Measurements from ENCODE around the gene PERM1. TPM values are rescaled to one million over a fixed set of nuclear protein-coding genes. Genes with fewer than 3 reads are reported as not detected.
A peak's percentile ranks its signal among the peaks of the same experiment; 100 is the strongest.

PERM1 gene
- total RNA-seq, 1 experiment from 2014 or later: not detected

DNA sequence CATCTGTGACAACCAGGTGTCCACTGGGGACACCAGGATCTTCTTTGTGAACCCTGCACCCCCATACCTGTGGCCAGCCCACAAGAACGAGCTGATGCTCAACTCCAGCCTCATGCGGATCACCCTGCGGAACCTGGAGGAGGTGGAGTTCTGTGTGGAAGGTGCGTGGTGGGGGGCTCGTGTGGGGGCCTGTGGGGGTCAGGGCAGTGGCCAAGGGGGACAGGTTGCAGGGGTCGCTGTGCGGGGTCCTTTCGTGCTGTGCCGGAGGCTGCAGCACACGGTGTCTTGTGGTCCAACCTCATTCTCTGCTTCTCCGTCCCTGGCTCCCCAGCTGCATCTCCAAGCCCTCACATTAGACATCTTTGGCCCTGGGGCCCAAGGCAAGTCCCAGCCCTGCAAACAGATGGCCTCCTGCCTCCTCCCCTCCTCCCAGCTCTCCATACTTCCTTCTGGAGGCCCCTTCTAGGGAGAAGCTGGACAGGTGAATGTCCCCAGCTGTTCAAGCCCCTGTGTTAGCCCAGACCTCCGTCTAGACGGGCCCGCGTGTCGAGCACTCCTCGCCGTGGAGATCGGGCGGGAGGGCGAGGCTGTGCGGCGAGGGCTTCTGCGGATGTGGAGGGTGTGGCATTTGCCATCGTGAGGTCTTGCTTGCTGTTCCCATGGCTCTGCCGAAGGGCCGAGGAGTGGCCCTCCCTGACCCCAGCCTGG, 40.6 kb upstream of the PERM1 start:
- DNase-seq: peak; percentile 13
- peaks cover 18% of the 10 kb centered on the region for H3K4me1 Mint-ChIP-seq (ENCODE audit: low read depth, unreplicated experiment)
- H3K36me3 Mint-ChIP-seq (ENCODE audit: insufficient read depth, unreplicated experiment): peaks cover 53% of the 10 kb centered on the region
- H3K4me3 Mint-ChIP-seq (ENCODE audit: low read depth, unreplicated experiment): peak overlapping the region; percentile 73
- peak overlapping the region; percentile 69 for H3K27ac Mint-ChIP-seq (ENCODE audit: unreplicated experiment)
- intact Hi-C loops (cut with micrococcal nuclease; ENCODE audit: unreplicated experiment): loop anchor here (5.0 kb wide), 1 partner anchor 35 kb away; no protein-coding TSS in a partner anchor
- CTCF ChIA-PET: interaction anchor here (0.8 kb wide), 1 partner anchor 42 kb away, joined by 4 read pairs; no protein-coding TSS in a partner anchor
- no peaks in the 10 kb centered on the region for H3K9me3 Mint-ChIP-seq (ENCODE audit: low read depth, unreplicated experiment)
- H3K27me3 Mint-ChIP-seq (ENCODE audit: unreplicated experiment): no peaks in the 10 kb centered on the region
- TF ChIP-seq, protein P1, sequence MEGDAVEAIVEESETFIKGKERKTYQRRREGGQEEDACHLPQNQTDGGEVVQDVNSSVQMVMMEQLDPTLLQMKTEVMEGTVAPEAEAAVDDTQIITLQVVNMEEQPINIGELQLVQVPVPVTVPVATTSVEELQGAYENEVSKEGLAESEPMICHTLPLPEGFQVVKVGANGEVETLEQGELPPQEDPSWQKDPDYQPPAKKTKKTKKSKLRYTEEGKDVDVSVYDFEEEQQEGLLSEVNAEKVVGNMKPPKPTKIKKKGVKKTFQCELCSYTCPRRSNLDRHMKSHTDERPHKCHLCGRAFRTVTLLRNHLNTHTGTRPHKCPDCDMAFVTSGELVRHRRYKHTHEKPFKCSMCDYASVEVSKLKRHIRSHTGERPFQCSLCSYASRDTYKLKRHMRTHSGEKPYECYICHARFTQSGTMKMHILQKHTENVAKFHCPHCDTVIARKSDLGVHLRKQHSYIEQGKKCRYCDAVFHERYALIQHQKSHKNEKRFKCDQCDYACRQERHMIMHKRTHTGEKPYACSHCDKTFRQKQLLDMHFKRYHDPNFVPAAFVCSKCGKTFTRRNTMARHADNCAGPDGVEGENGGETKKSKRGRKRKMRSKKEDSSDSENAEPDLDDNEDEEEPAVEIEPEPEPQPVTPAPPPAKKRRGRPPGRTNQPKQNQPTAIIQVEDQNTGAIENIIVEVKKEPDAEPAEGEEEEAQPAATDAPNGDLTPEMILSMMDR (IDR thresholded peaks at IDR 0.05; ENCODE audit: unreplicated experiment): no peak
- BruUV-seq (replicated peaks): no TSS peak

DNA sequence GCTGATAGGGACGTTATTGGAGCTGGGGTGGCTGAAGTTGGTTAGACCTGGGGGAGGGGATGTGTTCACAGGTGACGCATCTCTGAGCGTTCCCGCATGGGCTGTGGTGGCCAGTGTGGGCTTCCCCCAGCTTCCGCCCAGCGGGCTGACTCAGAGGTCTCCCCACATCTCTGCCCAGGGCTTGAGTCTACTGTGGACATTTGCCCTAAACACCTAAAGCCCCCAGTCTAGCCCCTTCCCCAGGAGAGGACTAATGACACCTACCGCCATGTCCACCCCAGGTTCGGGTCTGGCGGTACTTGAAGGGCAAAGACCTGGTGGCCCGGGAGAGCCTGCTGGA, 40.0 kb upstream of the PERM1 start:
- intact Hi-C loops (cut with micrococcal nuclease; ENCODE audit: unreplicated experiment): loop anchor here (5.0 kb wide), 1 partner anchor 35 kb away; no protein-coding TSS in a partner anchor
- CTCF ChIA-PET: interaction anchor here (0.8 kb wide), 1 partner anchor 42 kb away, joined by 4 read pairs; no protein-coding TSS in a partner anchor
- BruUV-seq (replicated peaks): no TSS peak
- Mint-ChIP-seq H3K36me3 (ENCODE audit: insufficient read depth, unreplicated experiment) (peaks cover 53% of the 10 kb centered on the region), H3K27ac (ENCODE audit: unreplicated experiment) (peak overlapping the region; percentile 69), H3K27me3 (ENCODE audit: unreplicated experiment) (no peaks in the 10 kb centered on the region), H3K4me1 (ENCODE audit: low read depth, unreplicated experiment) (peaks cover 18% of the 10 kb centered on the region), H3K4me3 (ENCODE audit: low read depth, unreplicated experiment) (peak overlapping the region; percentile 73), H3K9me3 (ENCODE audit: low read depth, unreplicated experiment) (no peaks in the 10 kb centered on the region)
- peak; percentile 64 for DNase-seq
- TF ChIP-seq, protein P1 (IDR thresholded peaks at IDR 0.05; ENCODE audit: unreplicated experiment): no peak

DNA sequence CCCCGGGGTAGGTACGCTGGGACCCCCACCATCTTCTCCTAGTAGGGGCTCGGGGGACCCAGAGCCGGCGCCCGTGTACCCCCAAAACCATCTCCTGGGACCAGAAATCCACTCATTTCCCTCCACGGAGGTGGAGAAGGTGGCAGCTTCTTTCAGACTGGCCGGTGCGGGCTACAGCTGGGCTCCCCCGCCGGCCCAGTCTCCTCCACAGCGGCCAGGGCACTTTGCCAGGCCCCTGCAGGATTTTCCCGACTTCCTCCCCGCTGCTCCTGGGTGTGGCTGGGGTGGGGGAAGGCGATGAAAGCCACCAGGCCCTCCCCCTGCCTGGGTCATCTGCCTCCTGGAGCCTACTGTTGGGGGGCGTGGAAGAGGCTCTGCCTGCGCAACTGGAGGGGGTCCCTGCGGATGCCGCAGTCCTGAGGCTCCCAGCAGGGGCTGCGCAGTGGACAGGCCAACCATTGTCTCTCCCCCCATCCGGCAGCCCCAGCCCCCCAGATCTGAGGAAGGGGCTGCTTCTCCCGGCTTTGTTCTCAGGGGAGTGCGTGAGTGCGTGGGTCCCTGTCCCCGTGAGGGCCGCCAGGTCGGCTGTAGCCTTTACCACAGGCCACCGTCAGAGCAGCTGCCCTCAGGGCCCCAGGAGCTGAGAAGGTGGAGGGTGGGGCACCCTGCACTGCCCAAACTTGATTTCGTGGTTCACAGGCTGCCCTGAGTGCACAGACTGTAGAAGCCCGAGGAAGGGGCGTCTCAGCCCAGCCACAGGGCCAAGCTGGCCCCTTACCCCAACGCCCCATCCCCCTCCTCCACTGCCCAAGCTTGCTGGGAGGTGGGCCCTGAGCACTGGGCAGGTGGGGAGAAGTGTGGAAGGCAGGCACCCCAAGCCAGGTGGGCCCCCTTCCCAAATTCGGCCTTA, 39.4 kb upstream of the PERM1 start:
- Mint-ChIP-seq H3K27me3 (ENCODE audit: unreplicated experiment) (no peaks in the 10 kb centered on the region), H3K4me1 (ENCODE audit: low read depth, unreplicated experiment) (peaks cover 18% of the 10 kb centered on the region), H3K4me3 (ENCODE audit: low read depth, unreplicated experiment) (peak overlapping the region; percentile 73), H3K9me3 (ENCODE audit: low read depth, unreplicated experiment) (no peaks in the 10 kb centered on the region), H3K27ac (ENCODE audit: unreplicated experiment) (peak overlapping the region; percentile 69), H3K36me3 (ENCODE audit: insufficient read depth, unreplicated experiment) (peaks cover 53% of the 10 kb centered on the region)
- peak; percentile 78 for DNase-seq
- TF ChIP-seq, protein P1 (IDR thresholded peaks at IDR 0.05; ENCODE audit: unreplicated experiment): no peak
- CTCF ChIA-PET: interaction anchor here (0.6 kb wide), 1 partner anchor 43 kb away, joined by 3 read pairs; no protein-coding TSS in a partner anchor
- TSS peak; percentile 35 for BruUV-seq (replicated peaks)
- intact Hi-C loops (cut with micrococcal nuclease; ENCODE audit: unreplicated experiment): loop anchor here (5.0 kb wide), 1 partner anchor 36 kb away; no protein-coding TSS in a partner anchor

DNA sequence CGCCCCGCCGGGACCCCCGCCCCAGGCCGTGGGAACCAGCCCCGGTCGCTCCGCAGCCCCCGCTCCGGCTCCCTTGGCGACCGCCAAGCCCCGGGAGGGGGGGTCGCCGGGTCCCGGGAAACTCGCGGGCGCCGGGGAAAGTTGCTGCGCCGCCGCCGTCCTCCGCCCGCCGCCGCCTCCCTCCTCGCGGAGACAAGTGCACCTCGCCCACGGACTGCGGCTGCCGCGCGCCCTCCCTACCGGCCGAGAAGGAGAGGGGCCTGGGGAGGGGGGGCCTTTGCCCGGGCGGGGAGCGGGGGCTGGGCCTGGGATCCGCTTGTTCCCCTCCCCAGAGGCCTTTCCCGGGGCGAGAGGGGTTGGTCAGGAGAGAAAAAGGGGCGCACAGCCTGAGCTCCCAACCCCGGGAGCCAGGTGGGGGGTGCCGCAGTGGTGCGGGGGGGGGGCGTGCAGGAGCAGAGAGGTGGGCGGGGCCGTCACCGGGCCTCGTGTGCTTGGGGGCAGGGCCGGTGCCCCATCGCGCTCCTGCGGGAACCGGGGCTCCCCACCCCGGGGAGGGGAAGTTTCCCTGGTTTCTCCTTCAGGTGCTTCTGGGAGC, 38.6 kb upstream of the PERM1 start:
- Mint-ChIP-seq H3K36me3 (ENCODE audit: insufficient read depth, unreplicated experiment) (peaks cover 53% of the 10 kb centered on the region), H3K9me3 (ENCODE audit: low read depth, unreplicated experiment) (no peaks in the 10 kb centered on the region), H3K4me1 (ENCODE audit: low read depth, unreplicated experiment) (peaks cover 18% of the 10 kb centered on the region), H3K27ac (ENCODE audit: unreplicated experiment) (peak overlapping the region; percentile 44), H3K4me3 (ENCODE audit: low read depth, unreplicated experiment) (peak overlapping the region; percentile 73), H3K27me3 (ENCODE audit: unreplicated experiment) (no peaks in the 10 kb centered on the region)
- intact Hi-C loops (cut with micrococcal nuclease; ENCODE audit: unreplicated experiment): loop anchor here (5.0 kb wide), 1 partner anchor 37 kb away; no protein-coding TSS in a partner anchor
- peak; percentile 36 for DNase-seq
- TF ChIP-seq, protein P1 (IDR thresholded peaks at IDR 0.05; ENCODE audit: unreplicated experiment): no peak
- no TSS peak for BruUV-seq (replicated peaks)
- CTCF ChIA-PET: interaction anchor here (0.6 kb wide), 1 partner anchor 16 kb away, joined by 4 read pairs; no protein-coding TSS in a partner anchor

Measured in Calu3 (cell line).